Stimulated activated CD4-positive, alpha-beta T cell treated with anti-CD3 and anti-CD28 coated beads, TNF-alpha, amount 100 ng/mL, for 48 hours (primary cell): ENCODE results near the gene CR2.
A peak's percentile ranks its signal among the peaks of the same experiment; 100 is the strongest.
"Not testable (repeated sequence)": the region's sequence is repeated elsewhere in the genome, so short reads cannot be mapped to it uniquely, and the experiment has no call there.

Experiments
- DNase-seq, 3 donors: peaks; one replicate each; pipeline ENCODE4 v3.0.0-alpha.2; 2020; ENCODE audit warnings: low read depth in 3 of 3

The CR2 gene

DNA sequence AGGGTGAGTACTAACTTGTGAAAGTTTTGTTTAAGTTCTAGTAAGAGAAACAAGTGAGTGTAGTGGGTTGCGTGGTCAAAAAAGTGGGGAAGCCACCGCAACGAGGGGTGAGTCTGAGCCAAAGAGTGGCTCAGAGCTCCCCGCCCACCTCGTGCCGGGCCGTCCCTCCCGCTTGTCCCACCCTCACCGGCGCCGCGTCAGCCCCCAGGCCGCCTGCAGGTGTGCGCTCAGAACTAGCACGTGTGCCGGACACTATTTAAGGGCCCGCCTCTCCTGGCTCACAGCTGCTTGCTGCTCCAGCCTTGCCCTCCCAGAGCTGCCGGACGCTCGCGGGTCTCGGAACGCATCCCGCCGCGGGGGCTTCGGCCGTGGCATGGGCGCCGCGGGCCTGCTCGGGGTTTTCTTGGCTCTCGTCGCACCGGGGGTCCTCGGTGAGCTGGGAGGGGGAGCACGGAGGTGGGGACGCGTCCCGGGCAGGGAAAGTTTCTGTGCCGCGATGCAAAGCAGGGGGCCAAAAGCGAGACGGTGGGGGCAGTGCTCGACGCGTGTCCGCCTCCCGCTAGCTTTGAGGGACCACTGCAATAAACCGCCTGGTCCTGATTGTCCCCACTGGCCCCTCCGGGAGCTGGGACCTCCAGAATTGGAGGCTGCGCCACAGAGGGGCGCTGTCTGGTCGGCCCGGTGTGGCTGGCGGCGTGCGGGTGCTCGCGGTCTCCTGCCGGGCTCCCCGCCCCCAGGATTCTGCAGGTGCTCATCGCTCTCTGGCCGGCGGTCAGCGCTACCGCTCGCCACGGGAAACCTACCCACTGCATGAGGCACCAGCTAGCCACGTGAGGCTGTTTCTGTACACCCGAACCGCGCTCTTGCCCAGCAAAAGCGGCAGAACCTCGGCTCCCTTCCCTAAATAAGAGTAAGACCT lies at the start of gene CR2:
TSS of gene CR2 (plus strand) at position 283 of the 919 bp plus-strand sequence. CDS start at position 374, 91 bp downstream.
- peak; percentile 29 to 39 (median 36) for DNase-seq

DNA sequence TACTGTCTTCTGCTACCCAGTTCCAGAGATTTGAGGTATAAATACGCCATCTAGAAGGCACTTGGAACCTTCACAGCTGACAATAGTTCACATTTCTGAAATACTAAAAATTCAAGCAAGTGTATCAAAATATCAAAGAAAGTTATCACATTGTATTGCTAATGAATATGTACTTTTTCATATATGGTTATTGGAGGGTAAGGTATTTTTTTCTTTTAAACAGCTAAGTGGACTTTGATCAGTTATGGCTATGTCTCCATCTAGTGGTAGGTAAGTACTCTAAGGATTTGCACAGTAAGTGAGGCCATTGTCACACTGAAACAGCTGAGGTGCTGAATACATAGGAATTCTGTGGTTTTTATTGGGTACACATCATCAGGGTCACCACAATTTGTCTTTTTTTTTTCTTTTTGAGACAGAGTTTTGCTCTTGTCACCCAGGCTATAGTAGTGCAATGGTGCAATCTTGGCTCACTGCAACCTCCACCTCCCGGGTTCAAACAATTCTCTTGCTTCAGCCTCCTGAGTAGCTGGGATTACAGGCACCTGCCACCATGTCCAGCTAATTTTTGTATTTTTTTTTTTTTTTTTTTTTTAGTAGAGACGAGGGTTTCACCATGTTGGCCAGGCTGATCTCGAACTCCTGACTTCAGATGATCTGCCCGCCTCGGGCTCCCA lies 49.1 kb upstream of the CR2 start:
- no peak for DNase-seq

DNA sequence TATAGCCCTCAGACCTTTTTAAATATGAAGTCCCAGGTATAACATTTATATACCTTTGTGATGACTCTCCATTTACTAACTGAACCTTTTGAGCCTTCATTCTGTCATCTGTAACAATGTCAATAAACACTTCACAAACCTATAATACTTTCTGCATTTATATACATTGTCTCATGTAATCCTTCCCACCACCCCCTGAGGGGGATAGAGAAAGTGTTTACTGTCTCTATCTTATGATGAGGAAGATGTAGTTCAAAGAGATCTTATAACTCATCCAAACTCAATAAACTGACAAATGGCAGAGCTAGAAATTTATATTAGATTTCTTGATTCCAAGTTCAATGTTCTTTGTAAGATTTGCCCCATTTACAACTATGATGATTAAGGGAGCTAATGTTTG lies 48.3 kb upstream of the CR2 start:
- DNase-seq: no peak

DNA sequence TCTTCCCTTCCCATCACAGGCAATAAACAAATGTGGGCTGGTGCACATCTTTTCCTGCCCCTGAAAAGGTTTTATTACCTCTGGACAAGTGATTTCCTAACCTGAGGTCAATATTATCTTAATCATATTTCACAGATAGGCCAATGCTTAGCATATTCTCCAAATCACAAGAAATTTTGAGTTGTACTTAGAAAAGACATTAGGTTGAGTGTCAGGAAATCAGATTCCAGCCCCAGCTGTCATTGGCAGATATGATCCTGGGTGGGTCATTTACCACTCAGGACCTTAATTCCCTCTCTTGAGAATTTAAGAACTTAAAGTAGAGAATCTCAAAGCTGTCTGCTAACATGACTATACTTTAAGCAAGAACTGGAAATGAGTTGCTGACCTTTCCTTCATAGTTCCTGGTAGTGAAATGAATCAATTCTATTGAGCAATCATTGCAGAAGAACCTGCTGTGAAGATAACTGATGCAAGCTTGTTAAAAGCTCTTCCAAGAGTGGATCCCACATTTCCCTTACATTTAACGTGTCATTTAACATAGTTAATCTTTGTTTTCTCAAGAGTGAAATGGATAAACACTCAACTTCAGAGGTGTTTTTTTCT lies 46.4 kb upstream of the CR2 start:
- no peak for DNase-seq

DNA sequence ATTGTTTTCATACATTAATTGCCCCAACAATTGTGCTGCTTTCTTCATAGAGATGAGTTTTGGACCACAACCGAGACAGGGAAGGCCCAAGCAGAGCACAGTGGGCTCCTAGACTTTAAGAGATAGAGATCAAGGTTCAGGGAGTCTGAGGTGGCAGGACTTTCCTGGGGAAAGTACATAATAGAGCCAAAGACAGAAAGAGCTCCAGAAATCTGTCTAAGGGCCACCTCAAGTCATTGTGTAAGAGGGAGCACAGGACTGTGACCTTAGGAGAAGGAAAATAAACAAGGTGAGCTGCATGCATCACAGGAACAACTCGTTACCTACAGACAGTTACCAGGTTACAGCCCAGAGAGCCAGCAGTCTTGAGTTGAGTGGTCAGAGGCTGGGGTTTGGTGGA lies 41.3 kb upstream of the CR2 start:
- no peak for DNase-seq

DNA sequence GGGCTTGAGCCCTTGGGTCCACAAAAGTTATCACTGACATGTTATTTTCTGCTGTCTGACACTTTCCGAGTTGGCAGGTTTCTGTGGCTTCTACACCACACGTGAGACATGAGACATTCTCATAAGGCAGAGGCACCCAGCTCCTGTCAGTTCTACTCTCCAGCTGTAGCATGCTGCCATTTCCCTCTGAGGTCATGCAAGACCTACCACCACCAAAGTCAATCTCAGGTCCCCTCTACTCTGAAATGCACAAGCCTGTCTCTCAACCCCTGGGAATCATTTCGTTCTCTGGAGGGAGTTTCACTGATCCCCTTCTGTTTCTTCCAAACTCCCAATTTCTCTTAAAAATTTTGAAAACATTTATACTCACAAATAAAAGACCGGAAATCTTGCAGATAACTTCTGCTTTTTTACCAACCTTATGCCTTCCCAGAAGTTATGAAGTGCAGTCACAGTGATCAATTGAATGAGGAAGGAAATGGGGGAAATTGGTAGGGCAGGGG lies 39.5 kb upstream of the CR2 start:
- peak; percentile 11 to 29 (median 16) for DNase-seq

DNA sequence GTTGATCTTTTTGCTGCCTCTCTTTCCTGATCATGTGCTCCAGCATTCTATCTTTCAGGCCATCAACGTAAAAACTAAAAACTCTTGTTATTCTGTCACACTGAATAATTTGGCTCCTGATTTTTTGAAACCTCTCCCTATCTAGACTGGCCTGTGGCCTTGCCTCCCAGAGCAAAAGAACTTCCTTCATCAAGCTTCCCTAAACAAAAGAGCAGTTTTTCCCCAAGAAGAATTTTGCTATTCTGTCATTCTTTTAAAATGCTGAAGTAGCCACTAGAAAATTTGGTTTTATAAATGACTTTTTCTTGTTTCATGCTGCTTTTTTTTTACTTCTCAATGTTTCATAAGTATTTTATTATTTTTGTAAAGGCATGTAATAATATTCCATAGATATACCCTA lies 37.1 kb upstream of the CR2 start:
- no peak for DNase-seq

DNA sequence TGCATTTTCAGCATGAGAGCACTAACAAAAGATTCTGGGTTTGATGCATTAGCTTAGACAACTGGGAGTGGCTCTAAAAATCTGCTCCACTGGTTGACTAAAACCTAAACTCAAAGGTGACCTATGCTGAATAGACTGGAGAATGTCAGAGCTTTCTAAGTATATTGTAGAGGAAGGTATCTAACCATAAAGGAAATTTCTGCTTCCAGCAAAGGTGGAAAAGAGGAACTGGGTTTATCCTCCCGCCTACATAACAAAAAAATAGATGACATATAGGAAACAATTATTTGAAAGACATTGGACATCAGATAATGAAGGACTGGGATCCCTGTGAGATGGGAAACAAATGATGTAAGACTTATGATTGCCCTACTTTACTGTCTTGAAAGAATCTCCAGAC lies 35.8 kb upstream of the CR2 start:
- no peak for DNase-seq

DNA sequence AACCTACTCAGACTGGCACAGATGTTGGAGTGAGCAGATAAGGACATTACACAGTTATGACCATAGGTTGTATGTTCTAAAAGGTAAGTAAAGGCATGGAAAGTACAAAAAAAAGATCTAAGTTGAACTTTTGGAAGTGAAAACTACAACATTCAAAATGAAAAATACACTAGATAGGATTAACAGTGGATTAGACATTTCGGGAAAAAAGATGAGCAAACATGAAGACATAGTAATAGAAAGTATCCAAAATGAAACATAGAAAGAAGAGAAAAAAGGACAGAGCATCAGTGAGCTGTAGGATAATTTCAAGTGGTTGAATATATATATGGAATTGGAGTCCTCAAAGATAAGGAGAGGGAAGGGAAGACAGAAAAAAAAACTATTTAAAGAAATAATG lies 34.0 kb upstream of the CR2 start:
- DNase-seq: no peak

DNA sequence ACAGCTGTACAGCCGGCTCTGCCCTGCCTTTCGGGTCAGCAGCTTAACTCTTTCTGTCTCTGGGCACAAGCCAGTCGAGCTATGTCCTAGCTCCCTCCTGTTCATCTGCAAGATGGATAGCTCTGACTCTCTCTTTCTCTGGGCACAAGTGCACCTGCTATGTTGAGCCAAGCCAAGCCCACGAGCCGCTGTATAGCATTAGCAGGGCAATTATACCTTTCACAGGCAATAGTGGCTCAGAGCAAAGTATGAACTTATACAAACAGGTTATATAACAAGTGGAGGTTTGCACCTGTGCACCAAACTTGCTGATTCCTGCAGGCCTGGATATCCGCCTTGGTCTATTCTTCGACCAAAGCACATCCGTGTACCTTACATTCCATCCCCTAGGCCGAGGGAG lies 33.0 kb upstream of the CR2 start:
- DNase-seq: no peak

DNA sequence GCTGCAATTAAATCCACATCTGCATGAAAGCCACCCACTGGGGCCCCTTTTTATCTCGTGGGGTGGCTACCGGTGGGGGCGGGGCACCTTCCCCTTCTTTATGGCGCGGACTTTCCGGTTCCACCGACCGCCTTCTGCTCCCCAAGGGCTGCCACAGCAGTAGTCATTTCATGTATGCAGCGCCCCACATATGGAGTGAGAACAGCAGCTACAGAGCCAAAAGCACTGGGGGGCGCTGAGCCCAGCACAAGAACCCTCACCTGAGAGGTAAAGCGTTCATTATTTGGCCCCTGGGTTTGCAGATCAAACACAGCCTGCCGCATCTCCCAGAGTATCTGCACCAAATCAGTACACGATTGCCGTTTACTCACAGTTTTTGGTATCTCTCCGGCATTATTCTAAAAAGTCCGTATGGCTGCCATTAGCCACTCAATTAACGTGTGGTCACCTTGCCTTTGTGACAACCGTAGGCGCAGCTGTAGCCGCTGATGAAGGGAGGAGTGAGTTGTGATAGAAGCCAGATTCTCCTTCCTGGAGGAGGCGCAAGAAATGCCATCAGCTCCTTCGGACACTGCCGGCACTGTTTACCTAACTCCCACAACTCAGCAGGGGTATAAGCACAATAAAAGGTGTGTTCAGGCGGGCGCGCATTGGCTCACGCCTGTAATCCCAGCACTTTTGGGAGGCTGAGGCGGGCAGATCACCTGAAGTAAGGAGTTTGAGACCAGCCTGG lies 30.4 kb upstream of the CR2 start:
- no peak for DNase-seq

DNA sequence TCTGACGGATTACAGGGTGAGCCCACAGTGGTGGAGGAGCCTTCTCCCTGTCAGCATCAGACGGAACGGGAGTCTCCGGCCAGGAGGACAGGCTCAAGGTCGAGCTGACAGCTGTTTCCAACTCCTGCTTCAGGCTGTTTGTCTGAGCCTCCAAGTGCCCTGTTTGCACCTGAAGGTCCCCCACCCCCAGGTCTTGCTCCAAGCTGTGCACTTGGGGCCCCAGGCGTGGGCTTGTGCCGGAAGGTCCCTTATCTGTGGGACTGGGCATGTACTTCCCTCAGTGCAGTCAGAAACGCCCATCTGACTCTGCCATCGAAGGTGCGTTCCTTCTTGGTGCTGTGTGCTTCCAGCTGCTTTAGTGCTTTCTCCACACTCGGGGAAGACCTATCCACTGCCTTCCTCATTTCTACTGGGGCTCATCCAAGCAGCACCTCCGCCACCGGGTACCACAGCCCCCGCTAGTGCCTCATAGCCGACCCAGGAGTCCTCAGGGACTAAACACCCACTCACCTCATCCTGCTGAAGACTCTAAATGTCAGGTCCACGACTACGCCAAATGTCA lies 29.5 kb upstream of the CR2 start:
- DNase-seq: no peak

DNA sequence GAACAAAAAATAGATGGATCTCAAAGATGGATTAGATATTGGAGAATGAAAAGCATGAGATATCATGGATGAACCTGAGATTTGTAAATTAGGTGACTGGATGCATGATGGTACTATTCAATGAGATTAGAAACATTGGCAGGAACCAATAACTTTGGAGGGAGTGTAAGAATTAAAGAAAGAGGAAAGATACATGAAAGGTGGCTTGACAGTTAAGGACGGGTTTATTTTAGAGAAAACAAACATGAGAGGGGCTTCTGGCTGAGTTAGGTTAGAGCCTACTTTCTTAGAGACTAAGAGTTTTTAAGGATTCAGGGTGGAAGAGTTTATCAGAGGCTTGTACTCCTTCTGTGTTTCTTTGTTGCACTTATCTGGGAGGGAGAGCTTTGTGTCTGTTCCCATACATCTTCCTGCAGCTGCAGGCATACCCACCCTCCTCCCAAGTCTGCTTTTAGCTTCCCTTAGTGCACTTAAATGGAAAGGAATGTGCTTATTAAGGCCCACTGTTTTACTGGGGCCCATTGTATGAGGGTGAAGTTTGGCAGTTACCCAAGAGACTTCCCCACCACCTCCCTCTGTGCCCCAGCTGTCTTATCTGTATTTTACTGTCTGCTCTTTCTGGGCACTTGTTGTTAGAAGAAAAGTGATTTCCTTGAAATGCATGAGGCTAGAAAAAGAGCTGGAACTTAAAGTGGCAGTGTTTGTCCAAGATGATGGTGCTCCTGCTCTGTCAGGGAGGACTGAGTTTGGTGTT lies 26.1 kb upstream of the CR2 start:
- no peak for DNase-seq

DNA sequence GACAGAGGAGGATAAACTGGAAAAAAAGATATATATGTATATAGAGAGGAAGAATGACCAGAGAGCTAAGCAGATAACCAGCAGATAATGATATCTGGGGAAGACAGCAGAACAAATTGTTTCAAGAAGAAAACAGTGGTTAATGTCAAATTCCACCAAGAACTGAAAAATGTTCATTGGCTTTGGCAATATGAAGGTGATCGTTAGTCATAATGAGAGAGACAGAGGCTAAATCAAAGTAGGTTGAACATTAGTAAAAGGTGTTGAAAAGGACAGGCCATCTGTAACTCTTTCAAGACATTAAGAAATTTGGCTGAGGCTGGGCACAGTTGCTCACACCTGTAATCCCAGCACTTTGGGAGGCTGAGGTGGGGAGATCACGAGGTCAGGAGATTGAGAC lies 25.3 kb upstream of the CR2 start:
- no peak for DNase-seq

DNA sequence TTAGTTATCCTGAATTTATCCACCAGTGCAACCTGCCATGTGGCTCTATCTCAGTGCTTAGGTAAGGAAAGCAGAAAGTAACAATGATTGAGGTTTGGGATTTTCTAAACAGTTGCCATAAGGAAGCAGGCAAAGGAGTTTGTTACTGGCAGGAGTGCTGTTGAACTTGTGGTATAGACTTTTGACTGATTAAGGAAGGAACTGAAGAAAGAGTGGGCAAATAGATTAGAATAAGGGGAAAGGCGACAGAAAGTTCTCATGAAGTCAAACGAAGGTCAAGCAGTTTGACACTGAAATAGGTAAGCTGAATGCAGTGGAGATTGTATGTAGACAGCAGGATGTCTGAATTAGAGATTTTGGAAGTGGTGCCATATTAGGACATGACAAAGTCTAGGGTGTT lies 24.2 kb upstream of the CR2 start:
- DNase-seq: no peak

DNA sequence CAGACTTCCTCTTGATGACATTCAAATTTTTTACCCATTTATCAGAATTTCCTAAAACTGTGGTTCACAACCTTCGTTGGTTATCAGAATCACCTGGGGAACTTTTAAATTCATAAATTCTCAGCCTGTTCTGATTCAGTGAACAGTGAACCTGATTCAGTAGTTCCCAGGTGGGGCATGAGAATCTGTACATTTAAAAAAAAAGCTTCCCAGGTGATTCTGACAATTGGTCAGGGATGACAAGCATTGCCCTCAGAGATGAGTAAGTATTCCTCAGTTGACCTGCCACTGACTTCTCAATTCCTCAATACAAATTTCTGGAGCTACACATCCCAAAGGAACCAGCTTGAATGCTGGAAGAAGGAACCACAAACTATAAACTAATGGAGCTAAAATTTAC lies 23.5 kb upstream of the CR2 start:
- no peak for DNase-seq

DNA sequence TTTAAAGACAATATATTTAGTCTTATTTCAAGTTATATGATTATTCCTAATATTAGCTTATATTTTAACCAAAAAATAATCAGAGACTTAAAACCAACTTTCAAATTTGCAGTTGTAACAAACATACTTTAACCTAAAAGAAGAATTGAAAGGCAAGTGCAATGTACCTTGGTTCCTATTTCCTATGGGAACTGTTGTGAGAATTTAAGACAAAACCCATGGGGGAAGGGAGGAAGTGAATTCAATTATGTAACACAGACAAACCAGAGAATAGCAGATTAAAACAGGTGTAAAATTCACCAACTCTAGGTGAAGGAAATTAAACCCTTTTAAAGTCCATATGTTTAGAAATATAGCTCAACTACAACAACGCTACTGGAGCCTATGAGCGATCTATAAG lies 22.6 kb upstream of the CR2 start:
- DNase-seq: no peak

DNA sequence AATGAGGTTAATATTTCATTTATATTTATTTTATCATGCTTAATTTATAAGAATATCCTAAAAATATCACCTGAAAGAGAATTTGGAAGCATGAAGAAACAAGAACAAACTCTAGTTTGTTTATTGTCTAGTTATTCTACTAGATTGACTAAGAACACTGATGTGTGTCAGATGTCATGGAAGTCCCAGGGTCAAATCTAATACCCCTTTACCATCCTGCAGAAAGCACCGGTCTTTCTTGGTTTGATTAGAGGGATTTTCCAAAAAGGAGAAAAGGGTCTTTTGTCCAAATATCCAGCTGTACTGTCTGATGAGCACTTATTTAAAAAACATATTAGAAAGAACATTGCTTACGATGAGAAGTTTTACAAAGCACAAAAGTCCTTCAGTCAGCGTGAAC lies 20.7 kb upstream of the CR2 start:
- no peak for DNase-seq

DNA sequence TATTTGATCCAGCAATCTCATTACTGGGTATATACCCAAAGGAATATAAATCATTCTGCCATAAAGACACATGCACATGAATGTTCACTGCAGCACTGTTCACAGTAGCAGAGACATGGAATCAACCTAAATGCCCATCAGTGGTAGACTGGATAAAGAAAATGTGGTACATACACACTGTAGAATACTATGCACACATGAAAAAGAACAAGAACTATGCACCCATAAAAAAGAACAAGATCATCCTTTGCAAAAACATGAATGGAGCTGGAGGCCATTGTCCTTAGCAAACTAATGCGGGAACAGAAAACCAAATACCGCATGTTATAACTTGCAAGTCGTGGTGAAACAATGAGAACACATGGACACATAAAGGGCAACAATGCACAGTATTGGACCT lies 17.4 kb upstream of the CR2 start:
- not testable (repeated sequence) for DNase-seq

DNA sequence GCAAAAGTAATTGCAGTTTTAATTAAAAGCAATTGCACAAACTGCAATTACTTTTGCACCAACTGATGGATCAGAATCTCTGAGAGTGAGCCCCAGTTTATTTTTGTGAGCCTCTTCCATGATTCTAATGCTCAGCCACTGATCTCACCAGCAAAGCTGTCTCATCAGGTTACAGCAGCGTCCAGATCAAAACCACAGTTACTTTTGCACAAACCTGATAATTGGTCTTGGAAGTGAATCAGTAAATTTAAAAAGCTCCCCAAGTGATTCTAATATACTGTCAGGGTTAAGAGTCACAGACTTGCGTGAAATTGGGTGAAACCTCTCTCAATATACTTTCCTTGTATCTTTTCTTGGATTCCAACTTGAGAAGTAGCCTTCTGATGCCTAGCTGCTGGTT lies 13.5 kb upstream of the CR2 start:
- DNase-seq: no peak
